A549 (cell line): Measurements from ENCODE around the gene CA9. TPM values are rescaled to one million over a fixed set of nuclear protein-coding genes. Genes with fewer than 3 reads are reported as not detected.

Source experiments
- ATAC-seq, 2 experiments: fragments of 200-7000 bp in 1 of 2; fragments of >200 bp in 1 of 2; cut with Nextera tagmentation in 1 of 2; cut with Tn5 transposase in 1 of 2; 3 replicates each; pipeline versions ENCODE4 v1.8.0 to v1.9.1; 2018 to 2020; ENCODE audit warnings: mild to moderate bottlenecking in 1 of 2, moderate library complexity in 1 of 2
- CTCF ChIA-PET: fragments of 300-600 bp; sonication (Branson Sonifier 250); formaldehyde crosslinking; extraction: SDS; loops from one replicate; lab custom pipeline; 2021; ENCODE audit warnings: antibody characterized with exemption, inconsistent platforms; lab: Yijun Ruan, JAX
- POLR2A ChIA-PET: fragments of 350-600 bp; formaldehyde crosslinking; extraction: SDS; loops from one replicate; lab custom pipeline; 2021; ENCODE audit warnings: antibody characterized with exemption, inconsistent platforms; lab: Yijun Ruan, JAX
- DNase-seq, 2 experiments: peaks; one replicate each; pipeline versions ENCODE4 v3.0.0 to v3.0.0-alpha.2; 2011 to 2016; ENCODE audit warnings: low read depth in 1 of 2, low spot score in 1 of 2
- FAIRE-seq: peaks from 2 replicates; lab custom pipeline; 2011; peaks lifted over from hg19 to GRCh38; lab: Jason Lieb, UNC
- H3K27ac ChIP-seq, 2 experiments: fragments of >200 bp; sonication (Bioruptor Twin); formaldehyde crosslinking; 3 replicates each; pipeline ENCODE4 v1.5.1; 2016 to 2017
- H3K4me1 ChIP-seq: fragments of >200 bp; sonication (Bioruptor Twin); formaldehyde crosslinking; 3 replicates; pipeline ENCODE4 v1.6.1; 2016
- H3K4me2 ChIP-seq: fragments of >200 bp; sonication (Bioruptor Twin); formaldehyde crosslinking; 3 replicates; pipeline ENCODE4 v1.6.1; 2016
- H3K4me3 ChIP-seq: fragments of >200 bp; sonication (Bioruptor Twin); formaldehyde crosslinking; 3 replicates; pipeline ENCODE4 v1.5.1; 2016
- H3K9me3 ChIP-seq: fragments of >200 bp; sonication (Bioruptor Twin); formaldehyde crosslinking; 3 replicates; pipeline ENCODE4 v1.6.1; 2016
- CHD2 ChIP-seq: fragments of 150-350 bp; IDR thresholded peaks from 2 replicates; pipeline ENCODE4 v1.6.1; 2014; ENCODE audit warnings: low read length; ENCODE audit not compliant: partially characterized antibody
- EP300 ChIP-seq, 2 experiments: fragments of >200 bp; sonication (Bioruptor Twin); formaldehyde crosslinking; IDR thresholded peaks; 2 replicates in 1 of 2; 3 replicates in 1 of 2; pipeline ENCODE4 v1.6.1; 2016 to 2017
- ESRRA ChIP-seq: fragments of 150-350 bp; IDR thresholded peaks from 2 replicates; pipeline ENCODE4 v1.6.1; 2014; ENCODE audit warnings: mild to moderate bottlenecking, low read length, borderline replicate concordance
- FOSL2 ChIP-seq, 2 experiments: fragments of 450-650 bp in 1 of 2; fragments of >200 bp in 1 of 2; sonication (Bioruptor Twin) in 1 of 2; formaldehyde crosslinking; IDR thresholded peaks; 2 replicates each; pipeline versions ENCODE4 v1.5.0 to v1.6.1; 2016 to 2020; ENCODE audit warnings: mild to moderate bottlenecking in 1 of 2, moderate library complexity in 1 of 2
- FOXS1 ChIP-seq: fragments of 250-450 bp; sonication (Bioruptor Pico); IDR thresholded peaks from 2 replicates; pipeline ENCODE4 v1.5.0; 2020; ENCODE audit warnings: mild to moderate bottlenecking, moderate library complexity
- HEYL ChIP-seq: fragments of 250-450 bp; sonication (Bioruptor Pico); IDR thresholded peaks from 2 replicates; pipeline ENCODE4 v1.8.0; 2021; ENCODE audit warnings: mild to moderate bottlenecking, moderate library complexity
- HOXA7 ChIP-seq: fragments of 250-450 bp; sonication (Bioruptor Pico); IDR thresholded peaks from 2 replicates; pipeline ENCODE4 v1.5.0; 2020; ENCODE audit warnings: mild to moderate bottlenecking, moderate library complexity
- HOXB13 ChIP-seq: fragments of 250-450 bp; sonication (Bioruptor Pico); IDR thresholded peaks from 2 replicates; pipeline ENCODE4 v1.5.0; 2020; ENCODE audit warnings: low read depth, mild to moderate bottlenecking, moderate library complexity
- KDM1A ChIP-seq: fragments of 200-600 bp; sonication (generic); IDR thresholded peaks from 2 replicates; pipeline ENCODE4 v1.6.1; 2016; ENCODE audit warnings: low read depth, mild to moderate bottlenecking
- POLR2A ChIP-seq: IDR thresholded peaks from 2 replicates; pipeline ENCODE4 v1.6.1; 2012; ENCODE audit warnings: mild to moderate bottlenecking, low read length
- RCOR1 ChIP-seq: fragments of 150-350 bp; IDR thresholded peaks from 2 replicates; pipeline ENCODE4 v1.6.1; 2014; ENCODE audit warnings: antibody characterized with exemption, low read length, low read depth
- RNF2 ChIP-seq: fragments of 200-600 bp; sonication (generic); IDR thresholded peaks from 2 replicates; pipeline ENCODE4 v1.6.1; 2016; ENCODE audit warnings: low read depth, mild to moderate bottlenecking, antibody characterized with exemption, moderate library complexity, borderline replicate concordance
- TP53 ChIP-seq: fragments of 250-450 bp; sonication (Bioruptor Pico); IDR thresholded peaks from 2 replicates; pipeline ENCODE4 v1.5.0; 2021; ENCODE audit warnings: mild to moderate bottlenecking, moderate library complexity
- ZFP36 ChIP-seq: fragments of 450-650 bp; IDR thresholded peaks from 2 replicates; pipeline ENCODE4 v1.6.1; 2014; ENCODE audit warnings: borderline replicate concordance; ENCODE audit not compliant: partially characterized antibody
- WGBS: methylation state at CpG from one replicate; pipeline ENCODE4 v1.1.6; 2017; ENCODE audit errors: missing lambda C conversion rate; 5-methylcytosine and 5-hydroxymethylcytosine counted together
- polyA minus RNA-seq: library from RNA; depleted of rRNA, polyadenylated mRNA; stranded (reverse); fragments of >200 nt; gene quantifications from 2 replicates; pipeline ENCODE4 v1.2.3, GENCODE V29; 2011; rRNA and poly(A)+ RNA removed
- polyA plus RNA-seq, 4 experiments: library from polyadenylated mRNA; depleted of rRNA in 3 of 4; stranded (reverse); fragments of >200 nt; fragmentation: RNase III in 1 of 4; extraction: RNeasy Plus Mini Kit Qiagen cat#74134 plus additional on column Dnase treatment in 1 of 4; gene quantifications; 2 replicates in 3 of 4; 3 replicates in 1 of 4; pipeline ENCODE4 v1.2.3, GENCODE V29; 2011 to 2017
- TF ChIP-seq, protein P1 (sequence below): fragments of 450-650 bp; IDR thresholded peaks from 2 replicates; pipeline ENCODE4 v1.6.1; 2014; ENCODE audit warnings: antibody characterized with exemption
- TF ChIP-seq, protein P2 (sequence below): IDR thresholded peaks from 2 replicates; pipeline ENCODE4 v1.6.1; 2012
- TF ChIP-seq, protein P3 (sequence below): IDR thresholded peaks from 2 replicates; pipeline ENCODE4 v1.6.1; 2012
- TF ChIP-seq, protein P4 (sequence below): fragments of >200 bp; sonication (Bioruptor Twin); formaldehyde crosslinking; IDR thresholded peaks from 2 replicates; pipeline ENCODE4 v1.6.1; 2016
- TF ChIP-seq, protein P5 (sequence below): IDR thresholded peaks from 2 replicates; pipeline ENCODE4 v1.6.1; 2012; ENCODE audit warnings: low read depth, borderline replicate concordance

CA9 gene
- polyA plus RNA-seq (2011; rRNA removed) (16.3 and 32.9 TPM in 2 replicates), polyA plus RNA-seq (2017; fragmentation: RNase III; extraction: RNeasy Plus Mini Kit Qiagen cat#74134 plus additional on column Dnase treatment) (2.5 to 5.6 TPM (median 4.5 TPM) in 3 replicates), polyA minus RNA-seq (7.8 and 13.3 TPM in 2 replicates)
- polyA plus RNA-seq (2012; cell fraction: cytosol; rRNA removed): 2.8 and 3.1 TPM in 2 replicates
- polyA plus RNA-seq (2012; cell fraction: nucleus; rRNA removed): 4.2 and 7.7 TPM in 2 replicates

DNA sequence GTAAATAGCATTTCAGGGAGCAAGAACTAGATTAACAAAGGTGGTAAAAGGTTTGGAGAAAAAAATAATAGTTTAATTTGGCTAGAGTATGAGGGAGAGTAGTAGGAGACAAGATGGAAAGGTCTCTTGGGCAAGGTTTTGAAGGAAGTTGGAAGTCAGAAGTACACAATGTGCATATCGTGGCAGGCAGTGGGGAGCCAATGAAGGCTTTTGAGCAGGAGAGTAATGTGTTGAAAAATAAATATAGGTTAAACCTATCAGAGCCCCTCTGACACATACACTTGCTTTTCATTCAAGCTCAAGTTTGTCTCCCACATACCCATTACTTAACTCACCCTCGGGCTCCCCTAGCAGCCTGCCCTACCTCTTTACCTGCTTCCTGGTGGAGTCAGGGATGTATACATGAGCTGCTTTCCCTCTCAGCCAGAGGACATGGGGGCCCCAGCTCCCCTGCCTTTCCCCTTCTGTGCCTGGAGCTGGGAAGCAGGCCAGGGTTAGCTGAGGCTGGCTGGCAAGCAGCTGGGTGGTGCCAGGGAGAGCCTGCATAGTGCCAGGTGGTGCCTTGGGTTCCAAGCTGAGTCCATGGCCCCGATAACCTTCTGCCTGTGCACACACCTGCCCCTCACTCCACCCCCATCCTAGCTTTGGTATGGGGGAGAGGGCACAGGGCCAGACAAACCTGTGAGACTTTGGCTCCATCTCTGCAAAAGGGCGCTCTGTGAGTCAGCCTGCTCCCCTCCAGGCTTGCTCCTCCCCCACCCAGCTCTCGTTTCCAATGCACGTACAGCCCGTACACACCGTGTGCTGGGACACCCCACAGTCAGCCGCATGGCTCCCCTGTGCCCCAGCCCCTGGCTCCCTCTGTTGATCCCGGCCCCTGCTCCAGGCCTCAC lies at the start of gene CA9:
Gene CA9 (plus strand): TSS at position 797 of the 893 bp plus-strand sequence. CDS start 32 bp downstream, at position 829.
- H3K9me3 ChIP-seq: no peaks in the 10 kb centered on the region
- ChIA-PET POLR2A (interaction anchor here (0.5 to 1.7 kb wide), 3 partner anchors 17 to 59 kb away, joined by 3 to 18 read pairs (median 4); partner anchors contain the start of genes CREB3, TLN1 and TPM2), CTCF (interaction anchor here (1.0 to 21.5 kb wide), 5 partner anchors 13 to 62 kb away, joined by 3 to 498 read pairs (median 8); partner anchors contain the start of genes ARHGEF39, CCDC107, RMRP and TPM2)
- TF ChIP-seq POLR2A: no peak
- peak; percentile 54 for TF ChIP-seq ZFP36
- TF ChIP-seq EP300 (IDR thresholded peaks at IDR 0.05): no peak
- no peak for TF ChIP-seq HEYL
- no peak for TF ChIP-seq TP53
- TF ChIP-seq ESRRA: no peak
- TF ChIP-seq, protein P1, sequence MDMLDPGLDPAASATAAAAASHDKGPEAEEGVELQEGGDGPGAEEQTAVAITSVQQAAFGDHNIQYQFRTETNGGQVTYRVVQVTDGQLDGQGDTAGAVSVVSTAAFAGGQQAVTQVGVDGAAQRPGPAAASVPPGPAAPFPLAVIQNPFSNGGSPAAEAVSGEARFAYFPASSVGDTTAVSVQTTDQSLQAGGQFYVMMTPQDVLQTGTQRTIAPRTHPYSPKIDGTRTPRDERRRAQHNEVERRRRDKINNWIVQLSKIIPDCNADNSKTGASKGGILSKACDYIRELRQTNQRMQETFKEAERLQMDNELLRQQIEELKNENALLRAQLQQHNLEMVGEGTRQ: no peak
- TF ChIP-seq HOXB13: no peak
- TF ChIP-seq, protein P2, sequence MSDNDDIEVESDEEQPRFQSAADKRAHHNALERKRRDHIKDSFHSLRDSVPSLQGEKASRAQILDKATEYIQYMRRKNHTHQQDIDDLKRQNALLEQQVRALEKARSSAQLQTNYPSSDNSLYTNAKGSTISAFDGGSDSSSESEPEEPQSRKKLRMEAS: no peak
- DNase-seq (peak in 1 of 2 experiments; percentile 46), ATAC-seq (peak; percentile 61 to 65; a peak in 5 of 6 replicates), FAIRE-seq (no peak)
- peak within 1 kb of the TSS; percentile 68 for H3K4me2 ChIP-seq
- peaks cover 44% of the 10 kb centered on the region for H3K4me1 ChIP-seq
- H3K4me3 ChIP-seq: no peak within 1 kb of the TSS
- WGBS: 25% methylated on average over 8 of the region's 10 CpGs
- H3K27ac ChIP-seq: peak within 1 kb of the TSS; percentile 66 to 81

DNA sequence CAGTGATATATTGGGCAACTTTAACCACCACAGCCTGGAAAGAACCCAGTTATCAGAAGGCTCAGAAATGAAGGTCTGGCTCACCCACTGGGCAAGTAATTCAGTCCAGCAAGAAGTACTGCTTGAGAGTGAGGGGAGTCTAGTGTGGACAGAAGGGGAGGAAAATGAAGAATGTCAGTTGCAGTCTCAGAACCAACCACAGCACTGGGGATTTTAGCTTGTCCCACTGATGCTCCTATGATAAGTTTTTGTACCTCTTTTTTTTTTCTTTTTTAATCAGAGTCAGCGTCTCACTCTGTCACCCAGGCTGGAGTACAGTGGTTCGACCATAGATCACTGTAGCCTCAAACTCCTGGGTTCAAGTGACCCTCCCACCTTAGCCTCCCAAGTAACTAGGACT lies 46.2 kb upstream of the CA9 start:
- ChIA-PET POLR2A (no interaction called here), CTCF (interaction anchor here (0.6 to 5.7 kb wide), 8 partner anchors 12 to 728 kb away, joined by 3 to 24 read pairs (median 4); no protein-coding TSS in a partner anchor)
- no peaks in the 10 kb centered on the region for H3K9me3 ChIP-seq
- H3K4me1 ChIP-seq: no peaks in the 10 kb centered on the region
- no peak overlapping the region for H3K27ac ChIP-seq
- H3K4me2 ChIP-seq: no peak overlapping the region
- no peak for ATAC-seq
- no peak for DNase-seq
- no peak for FAIRE-seq
- TF ChIP-seq, protein P3, sequence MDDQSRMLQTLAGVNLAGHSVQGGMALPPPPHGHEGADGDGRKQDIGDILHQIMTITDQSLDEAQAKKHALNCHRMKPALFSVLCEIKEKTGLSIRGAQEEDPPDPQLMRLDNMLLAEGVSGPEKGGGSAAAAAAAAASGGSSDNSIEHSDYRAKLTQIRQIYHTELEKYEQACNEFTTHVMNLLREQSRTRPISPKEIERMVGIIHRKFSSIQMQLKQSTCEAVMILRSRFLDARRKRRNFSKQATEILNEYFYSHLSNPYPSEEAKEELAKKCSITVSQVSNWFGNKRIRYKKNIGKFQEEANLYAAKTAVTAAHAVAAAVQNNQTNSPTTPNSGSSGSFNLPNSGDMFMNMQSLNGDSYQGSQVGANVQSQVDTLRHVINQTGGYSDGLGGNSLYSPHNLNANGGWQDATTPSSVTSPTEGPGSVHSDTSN: no peak
- TF ChIP-seq CHD2 (no peak), FOXS1 (no peak), FOSL2 (IDR thresholded peaks at IDR 0.05) (no peak), FOSL2 (CRISPR knock-in tag; IDR thresholded peaks at IDR 0.05) (no peak), KDM1A (no peak), HOXA7 (CRISPR knock-in tag) (no peak), RNF2 (no peak), RCOR1 (no peak)
- TF ChIP-seq, protein P2: no peak
- TF ChIP-seq, protein P4, sequence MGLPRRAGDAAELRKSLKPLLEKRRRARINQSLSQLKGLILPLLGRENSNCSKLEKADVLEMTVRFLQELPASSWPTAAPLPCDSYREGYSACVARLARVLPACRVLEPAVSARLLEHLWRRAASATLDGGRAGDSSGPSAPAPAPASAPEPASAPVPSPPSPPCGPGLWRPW: no peak
- TF ChIP-seq, protein P5, sequence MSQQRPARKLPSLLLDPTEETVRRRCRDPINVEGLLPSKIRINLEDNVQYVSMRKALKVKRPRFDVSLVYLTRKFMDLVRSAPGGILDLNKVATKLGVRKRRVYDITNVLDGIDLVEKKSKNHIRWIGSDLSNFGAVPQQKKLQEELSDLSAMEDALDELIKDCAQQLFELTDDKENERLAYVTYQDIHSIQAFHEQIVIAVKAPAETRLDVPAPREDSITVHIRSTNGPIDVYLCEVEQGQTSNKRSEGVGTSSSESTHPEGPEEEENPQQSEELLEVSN: no peak
- no peak overlapping the region for H3K4me3 ChIP-seq
- 64% methylated on average over 2 of the region's 2 CpGs for WGBS
